Jurkat, Clone E6-1 (cell line): Measurements from ENCODE around the gene AEBP1.

ENCODE experiments used
- DNase-seq: peaks from one replicate; pipeline ENCODE4 v3.0.0-alpha.2; 2011; ENCODE audit warnings: low read depth, low spot score
- H3K4me3 ChIP-seq: 2 replicates; pipeline ENCODE4 v1.5.1; 2011; ENCODE audit warnings: mild to moderate bottlenecking, low read length, control low read depth, moderate library complexity

Gene AEBP1

GRCh38 chr7:44158873-44159631 is 54.9 kb downstream of the AEBP1 start:
- no peak overlapping the region for H3K4me3 ChIP-seq
- DNase-seq = no peak

DNA sequence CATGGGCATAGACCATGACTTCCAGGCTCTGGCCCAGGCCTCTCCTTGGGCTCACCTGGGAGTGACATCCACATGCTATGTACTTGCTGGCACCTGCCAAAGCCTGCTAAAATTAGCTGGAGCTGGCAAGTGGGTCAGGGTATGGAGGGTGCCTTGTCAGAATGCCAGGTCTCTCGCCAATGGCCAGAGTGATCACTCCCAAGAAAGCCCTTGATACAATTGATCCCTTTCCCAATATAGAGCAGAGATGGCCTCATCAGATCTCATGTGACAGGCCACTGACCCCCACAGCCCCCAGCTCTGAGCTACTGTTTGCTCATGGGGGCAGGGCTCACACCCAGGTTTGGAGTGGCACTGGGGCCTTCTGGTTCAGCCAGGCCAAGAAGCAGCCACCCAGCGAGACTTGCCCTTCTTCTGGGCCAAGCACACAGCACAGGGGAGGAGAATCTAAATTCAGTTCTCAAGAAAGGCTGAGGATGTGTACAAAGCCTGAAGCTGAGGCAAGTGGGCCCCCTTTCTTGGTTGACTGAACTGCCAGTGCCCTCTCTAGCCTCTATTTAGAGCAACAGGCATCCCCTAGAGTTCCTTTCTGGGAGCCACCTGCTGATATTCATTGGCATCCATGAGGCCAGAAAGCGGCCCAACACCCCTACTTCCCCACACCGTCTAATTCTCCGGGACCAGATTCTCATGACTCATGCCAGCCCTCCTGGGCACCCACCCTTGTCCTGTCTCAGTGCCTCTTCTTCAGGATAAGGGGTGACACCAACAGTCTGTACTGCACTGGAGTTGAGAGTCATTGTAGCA is 55.9 kb downstream of the AEBP1 start:
- no peak for DNase-seq
- H3K4me3 ChIP-seq = no peak overlapping the region

- no peak for DNase-seq
- H3K4me3 ChIP-seq = no peak overlapping the region
Measured at GRCh38 chr7:44161371-44161770, 57.2 kb downstream of the AEBP1 start.

GRCh38 chr7:44162179-44162578 is 58.0 kb downstream of the AEBP1 start:
- H3K4me3 ChIP-seq = no peak overlapping the region
- no peak for DNase-seq

DNA sequence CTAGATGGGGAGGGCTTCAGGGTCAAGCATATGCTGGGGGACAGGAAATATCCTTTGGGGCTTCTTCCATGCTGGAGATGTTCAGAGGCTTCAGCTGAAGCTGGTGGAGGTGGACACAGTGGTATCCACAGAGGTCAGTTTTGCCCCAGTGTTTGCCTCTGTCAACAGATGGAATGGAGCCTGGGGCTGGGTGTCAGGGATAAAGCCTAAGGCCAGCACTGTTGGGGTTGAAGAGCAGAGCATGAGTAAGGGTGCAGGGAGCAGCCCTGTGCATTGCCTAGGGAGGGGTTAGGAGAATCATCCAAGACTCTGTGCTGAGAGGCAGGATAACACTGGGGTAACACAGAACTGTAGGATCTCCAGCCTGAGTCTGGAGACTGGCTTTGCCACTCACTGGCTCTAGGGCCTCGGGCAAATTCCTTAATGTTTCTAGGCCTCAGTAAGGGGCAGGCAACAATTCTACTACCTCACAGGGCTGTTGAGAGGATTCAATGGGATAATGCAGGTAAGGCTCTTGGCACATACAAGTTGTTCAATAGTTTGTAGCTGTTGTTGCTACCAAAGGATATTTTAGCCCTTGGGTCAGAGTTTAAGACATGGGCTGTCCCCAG is 58.7 kb downstream of the AEBP1 start:
- no peak for DNase-seq
- no peak overlapping the region for H3K4me3 ChIP-seq

DNA sequence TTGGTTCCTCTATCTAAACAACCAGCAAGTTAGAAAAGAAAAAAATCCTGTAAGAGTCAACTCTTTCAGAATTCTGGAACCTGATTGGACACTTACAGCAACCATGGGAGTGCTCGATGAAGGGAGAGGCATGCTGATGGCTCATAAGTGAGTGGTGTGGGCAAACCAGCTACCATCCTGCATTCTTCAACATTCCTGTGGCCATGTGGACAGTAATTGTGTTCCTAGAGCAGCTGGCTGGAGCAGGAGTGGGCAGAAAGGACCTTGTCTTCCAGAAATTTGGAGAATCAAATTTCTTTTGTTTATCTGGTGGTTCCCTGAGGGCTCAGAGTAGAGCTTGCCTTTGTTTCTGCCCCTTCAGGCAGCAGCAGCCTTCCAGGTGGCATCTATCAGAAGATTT is 59.4 kb downstream of the AEBP1 start:
- no peak for DNase-seq
- H3K4me3 ChIP-seq = no peak overlapping the region
